Immature natural killer cell (primary cell): Measurements from ENCODE around the gene SHISA6. TPM values are rescaled to one million over a fixed set of nuclear protein-coding genes. Genes with fewer than 3 reads are reported as not detected.

ENCODE experiments used
- DNase-seq, 3 donors: peaks; one replicate each; pipeline ENCODE4 v3.0.0; 2022; ENCODE audit warnings: mixed read lengths in 1 of 3
- H3K27ac Mint-ChIP-seq, 6 donors: one replicate each; pipeline ENCODE4 v1.8.0; 2020; ENCODE audit warnings: mixed read lengths in 6 of 6, mild to moderate bottlenecking in 5 of 6, inconsistent platforms in 4 of 6, moderate library complexity in 3 of 6
- H3K27me3 Mint-ChIP-seq, 3 donors: one replicate each; pipeline ENCODE4 v1.8.0; 2020 to 2021; ENCODE audit warnings: low read depth in 3 of 3, mild to moderate bottlenecking in 3 of 3, mixed read lengths in 3 of 3, moderate library complexity in 3 of 3, inconsistent platforms in 1 of 3
- H3K36me3 Mint-ChIP-seq, 3 donors: one replicate each; pipeline ENCODE4 v1.8.0; 2020; ENCODE audit warnings: mixed read lengths in 3 of 3, inconsistent platforms in 2 of 3, mild to moderate bottlenecking in 2 of 3
- H3K4me1 Mint-ChIP-seq, 2 donors: one replicate each; pipeline ENCODE4 v1.8.0; 2020; ENCODE audit warnings: inconsistent platforms in 2 of 2, mild to moderate bottlenecking in 2 of 2, mixed read lengths in 2 of 2, moderate library complexity in 1 of 2
- H3K4me3 Mint-ChIP-seq, 5 donors: one replicate each; pipeline ENCODE4 v1.8.0; 2020; ENCODE audit warnings: mild to moderate bottlenecking in 5 of 5, mixed read lengths in 5 of 5, inconsistent platforms in 3 of 5, moderate library complexity in 3 of 5
- H3K9me3 Mint-ChIP-seq, 6 donors: one replicate each; pipeline ENCODE4 v1.8.0; 2020; ENCODE audit warnings: mild to moderate bottlenecking in 6 of 6, mixed read lengths in 6 of 6, inconsistent platforms in 4 of 6, moderate library complexity in 3 of 6
- polyA plus RNA-seq, 3 donors: library from polyadenylated mRNA; unstranded; fragments of 300-500 nt; fragmentation: Illumina TruSeq; gene quantifications; one replicate each; pipeline ENCODE4 v1.2.3, GENCODE V29; 2021

SHISA6 gene
- polyA plus RNA-seq, 3 donors from 2014 or later, result not detected

GRCh38 chr17:11324846-11325420 is 83.9 kb downstream of the SHISA6 start:
- Mint-ChIP-seq H3K4me3 (no peak overlapping the region), H3K27me3 (peaks cover 0 to 5% (median 2%) of the 10 kb centered on the region in 3 donors), H3K4me1 (no peaks in the 10 kb centered on the region), H3K27ac (no peak overlapping the region), H3K36me3 (no peaks in the 10 kb centered on the region), H3K9me3 (peaks cover 0 to 20% (median 4%) of the 10 kb centered on the region in 6 donors)
- no peak for DNase-seq

DNA sequence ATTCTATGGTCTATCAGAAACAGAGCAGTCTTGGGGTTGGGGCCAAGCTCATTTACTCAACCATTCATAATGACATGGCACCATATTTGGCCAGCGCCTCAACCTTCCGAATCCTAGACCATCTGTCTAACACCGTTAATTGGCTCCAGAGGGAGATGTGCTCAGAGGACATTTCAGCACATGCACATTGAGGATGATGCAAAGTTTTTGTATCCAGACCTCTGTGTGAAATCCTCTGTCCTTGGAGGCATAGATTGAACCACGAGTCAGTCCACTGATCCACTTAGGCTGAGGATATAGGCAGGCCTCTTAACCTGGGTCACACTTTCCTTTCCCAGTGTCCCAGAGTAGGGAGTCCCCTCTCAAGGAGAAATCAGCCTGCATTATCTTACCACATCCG is 85.5 kb downstream of the SHISA6 start:
- Mint-ChIP-seq H3K4me3 (no peak overlapping the region), H3K9me3 (peaks cover 0 to 20% (median 4%) of the 10 kb centered on the region in 6 donors), H3K4me1 (no peaks in the 10 kb centered on the region), H3K36me3 (no peaks in the 10 kb centered on the region), H3K27ac (no peak overlapping the region), H3K27me3 (peaks cover 0 to 5% (median 2%) of the 10 kb centered on the region in 3 donors)
- DNase-seq, result no peak

GRCh38 chr17:11328770-11329169 is 87.8 kb downstream of the SHISA6 start:
- no peak for DNase-seq
- no peak overlapping the region for H3K27ac Mint-ChIP-seq
- H3K4me1 Mint-ChIP-seq, result no peaks in the 10 kb centered on the region
- H3K36me3 Mint-ChIP-seq, result no peaks in the 10 kb centered on the region
- peaks cover 0 to 4% (median 3%) of the 10 kb centered on the region in 3 donors for H3K27me3 Mint-ChIP-seq
- H3K4me3 Mint-ChIP-seq, result no peak overlapping the region
- peaks cover 0 to 15% (median 4%) of the 10 kb centered on the region in 6 donors for H3K9me3 Mint-ChIP-seq

DNA sequence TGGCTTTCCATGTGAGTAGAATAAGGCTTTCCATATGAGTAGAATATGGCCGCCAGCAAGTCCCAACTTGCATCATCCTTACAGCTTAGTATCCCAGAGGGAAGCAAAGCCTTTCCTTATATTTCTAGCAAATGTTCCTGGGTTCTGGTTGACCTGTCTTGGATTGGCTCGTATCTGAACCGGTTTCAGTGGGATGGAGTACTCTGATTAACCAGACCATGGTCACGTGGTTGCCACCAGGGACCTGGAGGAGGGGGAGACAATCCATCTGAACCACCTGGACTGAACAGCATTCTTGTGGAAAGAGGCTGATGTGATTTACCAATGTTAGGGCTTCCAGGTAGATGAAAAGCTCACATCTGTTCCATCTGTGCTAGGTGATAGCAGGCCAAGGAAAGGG is 89.0 kb downstream of the SHISA6 start:
- DNase-seq, result no peak
- Mint-ChIP-seq H3K9me3 (peaks cover 0 to 6% (median 2%) of the 10 kb centered on the region in 6 donors), H3K27ac (no peak overlapping the region), H3K36me3 (no peaks in the 10 kb centered on the region), H3K4me1 (no peaks in the 10 kb centered on the region), H3K27me3 (peaks cover 0 to 4% (median 3%) of the 10 kb centered on the region in 3 donors), H3K4me3 (no peak overlapping the region)

DNA sequence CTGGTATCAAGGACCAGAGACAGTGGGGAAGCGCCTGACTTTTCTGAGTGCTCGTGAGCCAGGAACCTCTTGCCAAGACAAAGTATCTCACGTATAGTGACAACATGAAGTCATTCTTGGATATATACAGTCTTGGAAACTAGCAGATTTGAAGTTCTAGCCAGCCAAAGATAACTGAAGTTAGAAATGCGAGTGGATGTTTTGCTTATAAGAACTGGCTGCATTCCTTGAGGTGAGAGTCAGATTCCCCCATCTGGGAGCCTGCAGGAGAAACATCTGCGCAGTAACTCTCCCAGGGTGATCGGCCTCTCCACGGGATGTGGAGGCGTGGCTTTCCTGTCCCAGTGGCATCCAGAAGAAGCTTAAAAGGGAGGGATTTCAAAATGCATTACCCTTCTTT is 89.8 kb downstream of the SHISA6 start:
- no peak for DNase-seq
- H3K27ac Mint-ChIP-seq, result no peak overlapping the region
- no peaks in the 10 kb centered on the region for H3K4me1 Mint-ChIP-seq
- no peaks in the 10 kb centered on the region for H3K36me3 Mint-ChIP-seq
- no peak overlapping the region for H3K4me3 Mint-ChIP-seq
- peaks cover 0 to 6% (median 2%) of the 10 kb centered on the region in 6 donors for H3K9me3 Mint-ChIP-seq
- peaks cover 0 to 5% (median 4%) of the 10 kb centered on the region in 3 donors for H3K27me3 Mint-ChIP-seq

DNA sequence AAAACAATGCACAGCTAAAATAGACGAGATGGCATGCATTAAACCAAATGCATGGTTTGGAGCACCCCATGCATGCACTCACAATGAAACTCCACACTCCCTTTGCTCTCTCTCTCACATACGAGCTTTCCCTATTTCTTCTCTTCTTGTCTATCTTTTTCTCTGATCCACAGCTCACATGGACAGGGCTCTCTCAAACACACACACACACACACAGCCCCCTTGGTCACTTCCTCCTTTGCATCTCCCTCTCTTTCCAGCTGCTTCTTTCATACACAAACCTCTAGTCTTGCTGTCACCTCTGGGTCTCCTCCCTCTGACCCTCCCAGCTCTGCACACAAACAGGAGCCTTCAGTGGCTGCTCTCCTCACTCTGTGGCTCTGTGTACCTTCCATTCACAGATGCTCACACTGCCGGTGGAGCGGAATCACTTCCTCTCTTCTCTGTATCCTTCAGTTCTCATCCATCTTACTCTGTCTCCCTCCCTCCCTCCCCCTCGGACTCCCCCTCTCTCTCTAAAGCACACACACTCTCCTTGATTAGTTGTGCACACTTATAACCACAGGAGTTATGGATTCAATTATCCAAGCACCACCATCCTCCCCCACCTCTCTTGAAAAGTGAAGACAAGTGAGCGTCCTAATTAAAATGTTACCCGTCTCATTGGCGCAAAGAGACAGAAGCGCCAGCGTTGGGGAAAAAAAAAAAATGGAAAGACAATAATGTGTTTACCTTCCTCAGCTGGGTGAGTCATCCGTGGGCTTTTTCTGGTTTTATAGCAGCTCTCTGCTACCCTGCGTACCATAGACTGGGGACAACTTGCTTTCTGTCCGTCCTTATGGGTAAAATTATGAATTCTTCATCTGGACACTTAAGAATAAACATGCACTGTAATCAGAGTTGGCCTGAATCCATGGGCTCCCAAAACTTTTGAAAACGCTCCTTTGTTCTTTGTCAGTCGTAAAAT is 90.8 kb downstream of the SHISA6 start:
- H3K27ac Mint-ChIP-seq, result no peak overlapping the region
- H3K4me3 Mint-ChIP-seq, result no peak overlapping the region
- peaks cover 0 to 6% (median 2%) of the 10 kb centered on the region in 6 donors for H3K9me3 Mint-ChIP-seq
- H3K27me3 Mint-ChIP-seq, result peaks cover 0 to 5% (median 3%) of the 10 kb centered on the region in 3 donors
- no peaks in the 10 kb centered on the region for H3K4me1 Mint-ChIP-seq
- no peak for DNase-seq
- H3K36me3 Mint-ChIP-seq, result no peaks in the 10 kb centered on the region

- no peak overlapping the region for H3K27ac Mint-ChIP-seq
- DNase-seq, result no peak
- H3K4me3 Mint-ChIP-seq, result no peak overlapping the region
- no peaks in the 10 kb centered on the region for H3K36me3 Mint-ChIP-seq
- H3K27me3 Mint-ChIP-seq, result peaks cover 0 to 5% (median 2%) of the 10 kb centered on the region in 3 donors
- peaks cover 0 to 6% (median 2%) of the 10 kb centered on the region in 6 donors for H3K9me3 Mint-ChIP-seq
- no peaks in the 10 kb centered on the region for H3K4me1 Mint-ChIP-seq
Measured at GRCh38 chr17:11332706-11333105, 91.7 kb downstream of the SHISA6 start.

DNA sequence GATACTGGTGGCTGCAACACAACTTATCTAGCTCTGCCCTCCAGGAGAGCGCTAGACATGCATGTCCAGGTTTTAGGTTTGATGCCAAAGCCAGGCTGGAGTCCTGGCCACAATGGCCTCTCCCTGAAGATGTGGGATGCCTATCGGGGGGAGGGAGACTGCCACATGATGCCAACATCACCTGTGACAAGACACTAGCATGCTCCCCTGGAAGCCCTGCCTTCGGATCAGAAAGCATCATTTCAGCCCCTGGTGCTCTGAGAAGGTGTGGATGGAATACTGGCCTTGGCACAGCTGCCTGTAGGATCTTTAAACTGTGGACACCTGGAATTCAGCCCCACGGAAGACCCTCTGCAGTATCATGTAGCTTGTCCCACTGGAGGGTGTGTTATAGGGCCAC is 93.5 kb downstream of the SHISA6 start:
- H3K4me1 Mint-ChIP-seq, result no peaks in the 10 kb centered on the region
- no peak overlapping the region for H3K4me3 Mint-ChIP-seq
- DNase-seq, result no peak
- peaks cover 0 to 5% (median 2%) of the 10 kb centered on the region in 3 donors for H3K27me3 Mint-ChIP-seq
- no peak overlapping the region for H3K27ac Mint-ChIP-seq
- H3K36me3 Mint-ChIP-seq, result no peaks in the 10 kb centered on the region
- peaks cover 0 to 4% (median 0%) of the 10 kb centered on the region in 6 donors for H3K9me3 Mint-ChIP-seq

DNA sequence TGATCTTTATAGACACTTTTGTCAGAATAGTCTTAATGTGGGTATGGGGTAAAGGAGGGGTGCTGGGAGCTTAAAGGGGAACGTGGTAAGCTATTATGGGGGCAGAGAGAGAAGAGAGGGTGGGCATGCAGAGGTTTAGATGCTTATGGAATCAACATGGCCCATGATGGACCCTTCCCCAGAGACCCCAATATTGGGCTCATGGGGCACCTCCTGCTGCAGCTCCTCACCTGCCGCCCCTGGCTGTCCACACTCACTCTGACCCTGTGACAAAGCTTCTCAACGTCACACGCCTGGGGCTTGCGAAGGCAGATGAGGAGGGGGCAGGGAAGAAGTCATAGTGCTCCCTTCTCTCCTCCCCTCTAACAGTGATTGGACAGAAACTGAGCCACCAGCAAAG is 95.3 kb downstream of the SHISA6 start:
- DNase-seq, result no peak
- Mint-ChIP-seq H3K9me3 (peaks cover 0 to 4% (median 0%) of the 10 kb centered on the region in 6 donors), H3K27me3 (peaks cover 0 to 5% (median 2%) of the 10 kb centered on the region in 3 donors), H3K4me1 (no peaks in the 10 kb centered on the region), H3K4me3 (no peak overlapping the region), H3K27ac (no peak overlapping the region), H3K36me3 (no peaks in the 10 kb centered on the region)

GRCh38 chr17:11340803-11341202 is 99.8 kb downstream of the SHISA6 start:
- H3K9me3 Mint-ChIP-seq, result peaks cover 0 to 2% (median 0%) of the 10 kb centered on the region in 6 donors
- H3K27ac Mint-ChIP-seq, result no peak overlapping the region

DNA sequence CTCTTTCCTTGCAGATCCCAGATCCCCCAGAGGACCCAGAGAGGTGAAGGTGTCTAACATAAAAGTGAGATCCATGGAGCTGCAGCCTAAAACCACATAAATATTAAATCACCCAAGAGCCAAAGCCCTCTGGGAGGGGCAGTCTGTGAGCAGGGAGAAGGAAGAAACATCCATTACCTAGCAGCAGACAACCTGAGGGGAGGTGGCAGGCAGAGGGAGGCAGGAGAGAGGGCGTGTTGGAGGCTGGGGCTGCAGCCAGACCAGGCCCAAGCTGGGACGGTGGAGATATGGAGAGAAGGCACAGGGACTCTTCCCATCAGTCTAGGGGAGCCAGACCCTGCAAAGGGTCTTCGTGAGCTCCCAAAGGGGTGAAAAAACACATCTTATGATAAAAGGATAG is 101.1 kb downstream of the SHISA6 start:
- H3K27me3 Mint-ChIP-seq, result no peaks in the 10 kb centered on the region
- no peak overlapping the region for H3K4me3 Mint-ChIP-seq
- H3K4me1 Mint-ChIP-seq, result no peaks in the 10 kb centered on the region
- no peak overlapping the region for H3K27ac Mint-ChIP-seq
- no peaks in the 10 kb centered on the region for H3K36me3 Mint-ChIP-seq
- no peak for DNase-seq
- peaks cover 0 to 4% (median under 1%) of the 10 kb centered on the region in 6 donors for H3K9me3 Mint-ChIP-seq

More at GRCh38 chr17:11340803-11341202, 99.8 kb downstream of the SHISA6 start:
- Mint-ChIP-seq H3K36me3 (no peaks in the 10 kb centered on the region), H3K4me1 (no peaks in the 10 kb centered on the region), H3K27me3 (no peaks in the 10 kb centered on the region), H3K4me3 (no peak overlapping the region)
- DNase-seq, result no peak

DNA sequence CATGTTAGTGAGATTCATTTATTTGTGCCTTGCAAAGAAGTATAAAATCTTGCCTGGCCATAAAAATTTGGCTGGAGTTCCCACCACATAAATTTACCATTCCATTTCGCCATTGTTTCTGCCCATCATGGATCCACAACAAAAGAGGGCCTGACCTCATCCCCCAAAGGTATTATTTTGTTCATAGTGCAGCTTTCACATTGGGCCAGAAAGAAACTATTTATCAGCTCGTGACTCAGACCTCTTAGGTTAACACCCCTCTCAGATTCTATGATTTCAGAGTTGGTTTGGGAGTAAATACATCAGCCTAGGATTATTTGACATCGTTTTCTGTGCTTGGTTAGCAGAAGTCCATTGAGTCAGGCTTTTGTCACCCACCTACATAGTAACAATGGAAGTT is 108.1 kb downstream of the SHISA6 start:
- peaks cover 0 to 21% (median 6%) of the 10 kb centered on the region in 6 donors for H3K9me3 Mint-ChIP-seq
- H3K27me3 Mint-ChIP-seq, result peaks cover 0 to 3% (median 2%) of the 10 kb centered on the region in 3 donors
- no peak overlapping the region for H3K4me3 Mint-ChIP-seq
- no peak overlapping the region for H3K27ac Mint-ChIP-seq
- DNase-seq, result no peak
- H3K4me1 Mint-ChIP-seq, result no peaks in the 10 kb centered on the region
- H3K36me3 Mint-ChIP-seq, result no peaks in the 10 kb centered on the region

DNA sequence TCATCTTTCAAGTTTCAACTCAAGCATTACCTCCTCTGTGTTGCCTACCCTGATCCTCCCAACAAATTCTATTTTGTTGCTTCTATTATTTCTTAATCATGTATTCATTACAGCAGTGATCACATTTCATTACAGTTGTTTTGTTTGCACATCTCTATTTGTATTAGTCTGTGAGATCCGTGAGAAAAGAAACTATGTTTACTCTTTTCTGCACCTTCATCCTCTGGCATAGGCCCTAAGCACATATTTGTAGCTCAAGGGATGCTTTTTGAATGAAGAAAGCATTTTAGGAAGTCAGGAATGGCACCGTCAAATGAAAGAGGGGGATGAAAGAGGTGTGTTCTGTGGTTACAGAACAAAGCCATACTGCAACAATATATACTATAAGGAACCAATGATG is 110.5 kb downstream of the SHISA6 start:
- H3K27ac Mint-ChIP-seq, result no peak overlapping the region
- H3K9me3 Mint-ChIP-seq, result peaks cover 0 to 21% (median 8%) of the 10 kb centered on the region in 6 donors
- H3K27me3 Mint-ChIP-seq, result peaks cover 0 to 3% (median 2%) of the 10 kb centered on the region in 3 donors
- DNase-seq, result no peak
- no peak overlapping the region for H3K4me3 Mint-ChIP-seq
- no peaks in the 10 kb centered on the region for H3K4me1 Mint-ChIP-seq
- H3K36me3 Mint-ChIP-seq, result no peaks in the 10 kb centered on the region

DNA sequence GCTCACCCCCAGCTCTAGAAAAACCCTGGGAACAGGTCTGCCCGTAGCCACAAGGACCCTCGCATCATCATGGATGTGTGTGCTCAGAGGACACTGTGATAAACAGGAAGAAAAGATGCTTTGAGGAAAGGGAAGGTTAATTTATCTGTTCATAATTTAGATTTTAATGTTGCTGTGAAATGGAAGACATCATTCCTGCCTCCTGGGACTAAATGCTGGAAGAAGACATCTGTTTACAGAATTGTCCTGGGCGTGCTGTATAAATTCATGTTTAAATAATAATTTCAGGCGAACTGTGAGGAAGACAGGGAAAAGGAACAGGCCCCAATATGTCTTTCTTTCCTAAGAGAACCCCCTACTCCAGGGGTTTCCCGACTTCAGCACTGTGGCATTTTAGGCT is 112.6 kb downstream of the SHISA6 start:
- Mint-ChIP-seq H3K27me3 (peaks cover 0 to 2% (median 2%) of the 10 kb centered on the region in 3 donors), H3K27ac (no peak overlapping the region), H3K4me3 (no peak overlapping the region), H3K36me3 (no peaks in the 10 kb centered on the region), H3K4me1 (no peaks in the 10 kb centered on the region), H3K9me3 (peaks cover 0 to 17% (median 9%) of the 10 kb centered on the region in 6 donors)
- DNase-seq, result no peak
